Measurements from ENCODE around the gene ZBTB32. TPM values are rescaled to one million over a fixed set of nuclear protein-coding genes. Genes with fewer than 3 reads are reported as not detected.
A peak's percentile ranks its signal among the peaks of the same experiment; 100 is the strongest.
"Not testable (repeated sequence)": the region's sequence is repeated elsewhere in the genome, so short reads cannot be mapped to it uniquely, and the experiment has no call there.

The ZBTB32 gene, protein sequence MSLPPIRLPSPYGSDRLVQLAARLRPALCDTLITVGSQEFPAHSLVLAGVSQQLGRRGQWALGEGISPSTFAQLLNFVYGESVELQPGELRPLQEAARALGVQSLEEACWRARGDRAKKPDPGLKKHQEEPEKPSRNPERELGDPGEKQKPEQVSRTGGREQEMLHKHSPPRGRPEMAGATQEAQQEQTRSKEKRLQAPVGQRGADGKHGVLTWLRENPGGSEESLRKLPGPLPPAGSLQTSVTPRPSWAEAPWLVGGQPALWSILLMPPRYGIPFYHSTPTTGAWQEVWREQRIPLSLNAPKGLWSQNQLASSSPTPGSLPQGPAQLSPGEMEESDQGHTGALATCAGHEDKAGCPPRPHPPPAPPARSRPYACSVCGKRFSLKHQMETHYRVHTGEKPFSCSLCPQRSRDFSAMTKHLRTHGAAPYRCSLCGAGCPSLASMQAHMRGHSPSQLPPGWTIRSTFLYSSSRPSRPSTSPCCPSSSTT
- total RNA-seq = not detected
- polyA plus RNA-seq = under 1 TPM in 2 of 3 donors, not detected in 1; 0.08 to 0.10 TPM
- long read RNA-seq, donor 1 = 0 reads
- long read RNA-seq, donor 2, partial matches to known transcripts = 0 of 2 reads
- long read RNA-seq, donor 2, other reads (novel, unspliced or antisense) = 2 of 2 reads

- peaks cover 5% of the 10 kb centered on the region for H3K4me1 ChIP-seq
- no peak within 1 kb of the TSS for H3K4me3 ChIP-seq
- H3K27me3 ChIP-seq (ENCODE audit: insufficient read depth in 3 of 3, low read length in 2 of 3) = no peaks in the 10 kb centered on the region
- H3K27ac ChIP-seq = no peak within 1 kb of the TSS
- H3K9me3 ChIP-seq = no peaks in the 10 kb centered on the region
- TF ChIP-seq CTCF (IDR thresholded peaks at IDR 0.05) = no peak
- DNase-seq (no peak), ATAC-seq (no peak)
- intact Hi-C loops (cut with DNase I) = no loop called here
- H3K36me3 ChIP-seq (ENCODE audit: insufficient read depth in 1 of 2, low read depth in 1 of 2) = no peaks in the 10 kb centered on the region
- WGBS, 3 donors = 14 to 20% (median 17%) methylated on average over 24 of the region's 24 CpGs
Measured at GRCh38 chr19:35704218-35704617, at the start of gene ZBTB32. ZBTB32 (plus strand) TSS chr19:35704558; CDS start chr19:35714627, 10,069 bp downstream.

GRCh38 chr19:35654828-35655227 lies 49.5 kb upstream of the ZBTB32 start:
- DNase-seq; H3K27me3 ChIP-seq (ENCODE audit: insufficient read depth in 3 of 3, low read length in 2 of 3); ATAC-seq; H3K9me3 ChIP-seq; H3K4me3 ChIP-seq; H3K4me1 ChIP-seq; H3K27ac ChIP-seq; intact Hi-C loops (cut with DNase I): not testable (repeated sequence)
- WGBS, 3 donors = 93 to 97% (median 94%) methylated on average over 6 of the region's 6 CpGs
- H3K36me3 ChIP-seq (ENCODE audit: insufficient read depth in 1 of 2, low read depth in 1 of 2) = peaks cover 14 to 97% of the 10 kb centered on the region in 2 donors

- peaks cover 14 to 98% of the 10 kb centered on the region in 2 donors for H3K36me3 ChIP-seq (ENCODE audit: insufficient read depth in 1 of 2, low read depth in 1 of 2)
- no peak for ATAC-seq
- WGBS, 3 donors = 91 to 96% (median 95%) methylated on average over 4 of the region's 4 CpGs
Measured at GRCh38 chr19:35655600-35655999, 48.8 kb upstream of the ZBTB32 start.

DNA sequence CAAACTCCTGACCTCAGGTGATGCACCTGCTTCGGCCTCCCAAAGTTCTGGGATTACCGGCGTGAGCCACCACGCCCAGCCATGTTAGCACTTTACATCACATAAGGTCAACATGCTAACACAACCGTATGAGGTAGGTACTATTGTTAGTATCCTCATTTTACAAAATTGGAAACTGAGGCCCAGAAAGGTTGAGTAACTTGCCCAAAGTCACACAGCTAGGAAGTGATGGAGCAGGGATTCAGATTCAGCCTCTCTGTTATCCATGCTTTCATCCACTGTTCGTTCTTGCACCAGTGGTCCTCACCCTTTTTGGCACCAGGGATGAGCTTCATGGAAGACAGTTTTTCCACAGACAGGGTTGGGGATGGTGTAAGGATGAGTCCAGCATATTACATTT lies 47.7 kb upstream of the ZBTB32 start:
- peaks cover 7 to 89% of the 10 kb centered on the region in 2 donors for H3K36me3 ChIP-seq (ENCODE audit: insufficient read depth in 1 of 2, low read depth in 1 of 2)
- H3K27me3 ChIP-seq (ENCODE audit: insufficient read depth in 3 of 3, low read length in 2 of 3) = no peaks in the 10 kb centered on the region
- ATAC-seq (no peak), DNase-seq (no peak)
- no peak for TF ChIP-seq CTCF (IDR thresholded peaks at IDR 0.05)
- 94% methylated on average over 6 of the region's 6 CpGs for WGBS, 3 donors
- no peak overlapping the region for H3K27ac ChIP-seq
- H3K4me1 ChIP-seq = no peaks in the 10 kb centered on the region
- no peaks in the 10 kb centered on the region for H3K9me3 ChIP-seq
- intact Hi-C loops (cut with DNase I) = no loop called here
- no peak overlapping the region for H3K4me3 ChIP-seq

More at GRCh38 chr19:35655600-35655999, 48.8 kb upstream of the ZBTB32 start:
- DNase-seq = no peak
- Histone ChIP-seq H3K4me3 (no peak overlapping the region), H3K4me1 (no peaks in the 10 kb centered on the region), H3K27me3 (ENCODE audit: insufficient read depth in 3 of 3, low read length in 2 of 3) (no peaks in the 10 kb centered on the region), H3K9me3 (no peaks in the 10 kb centered on the region), H3K27ac (no peak overlapping the region)
- intact Hi-C loops (cut with DNase I) = no loop called here
- no peak for TF ChIP-seq CTCF (IDR thresholded peaks at IDR 0.05)

- 84 to 90% (median 89%) methylated on average over 15 of the region's 15 CpGs for WGBS, 3 donors
- peaks cover 7 to 78% of the 10 kb centered on the region in 2 donors for H3K36me3 ChIP-seq (ENCODE audit: insufficient read depth in 1 of 2, low read depth in 1 of 2)
- H3K27ac ChIP-seq = no peak overlapping the region
- H3K27me3 ChIP-seq (ENCODE audit: insufficient read depth in 3 of 3, low read length in 2 of 3) = no peaks in the 10 kb centered on the region
- H3K4me3 ChIP-seq = no peak overlapping the region
- no peak for DNase-seq
- no peaks in the 10 kb centered on the region for H3K9me3 ChIP-seq
- peak in 2 of 4 donors; percentile 40 to 49 for ATAC-seq
- no peak for TF ChIP-seq CTCF (IDR thresholded peaks at IDR 0.05)
- no peaks in the 10 kb centered on the region for H3K4me1 ChIP-seq
- intact Hi-C loops (cut with DNase I) = no loop called here
Measured at GRCh38 chr19:35657904-35658700, 46.3 kb upstream of the ZBTB32 start.
